Activated CD4-positive, alpha-beta memory T cell treated with anti-CD3 and anti-CD28 coated beads for 36 hours (primary cell): ENCODE measurements around the gene CYP2E1. TPM values are rescaled to one million over a fixed set of nuclear protein-coding genes. Genes with fewer than 3 reads are reported as not detected.

Experiments used
- total RNA-seq, 2 experiments: library from RNA; stranded (reverse); gene quantifications; one replicate each; pipeline ENCODE4 v1.2.3, GENCODE V29; 2021

CYP2E1 gene
- total RNA-seq, 2 experiments from 2014 or later, result 0.46 to 0.86 TPM

Other genes starting within 250 kb of the CYP2E1 start
- 10 to 100 TPM; 54.5 to 59.1 TPM for gene TUBGCP2, start 218.5 kb upstream of the CYP2E1 start, total RNA-seq
- gene ZNF511, start 218.4 kb upstream of the CYP2E1 start, total RNA-seq, result 10 to 100 TPM; 48.7 to 51.5 TPM
- not detected for gene CALY, start 190.5 kb upstream of the CYP2E1 start, total RNA-seq
- not detected for gene PRAP1, start 180.0 kb upstream of the CYP2E1 start, total RNA-seq
- 10 to 100 TPM; 46.5 to 49.8 TPM for gene FUOM, start 169.3 kb upstream of the CYP2E1 start, total RNA-seq
- 10 to 100 TPM; 60.2 to 64.8 TPM for gene ECHS1, start 154.0 kb upstream of the CYP2E1 start, total RNA-seq
- 1 to 10 TPM; 8.8 to 9.6 TPM for gene PAOX, start 148.1 kb upstream of the CYP2E1 start, total RNA-seq
- gene MTG1, start 133.2 kb upstream of the CYP2E1 start, total RNA-seq, result 10 to 100 TPM; 33.9 to 40.3 TPM
- not detected for gene SPRN, start 102.7 kb upstream of the CYP2E1 start, total RNA-seq
- 1 to 10 TPM; 5.4 to 6.2 TPM for gene SCART1, start 73.4 kb upstream of the CYP2E1 start, total RNA-seq
- under 1 TPM in 1 of 2 experiments, not detected in 1; 0.14 TPM for gene SYCE1, start 38.2 kb downstream of the CYP2E1 start, total RNA-seq
- not detected for gene FRG2B, start 99.4 kb downstream of the CYP2E1 start, total RNA-seq